GM12874 (cell line): ENCODE data around the gene GNG13.

Experiments
- CTCF ChIP-seq: IDR thresholded peaks from 2 replicates; pipeline ENCODE4 v1.5.1; 2011; ENCODE audit warnings: low read depth, mild to moderate bottlenecking, control low read depth, low read length, moderate library complexity; ENCODE audit not compliant: insufficient read depth

The GNG13 gene

DNA sequence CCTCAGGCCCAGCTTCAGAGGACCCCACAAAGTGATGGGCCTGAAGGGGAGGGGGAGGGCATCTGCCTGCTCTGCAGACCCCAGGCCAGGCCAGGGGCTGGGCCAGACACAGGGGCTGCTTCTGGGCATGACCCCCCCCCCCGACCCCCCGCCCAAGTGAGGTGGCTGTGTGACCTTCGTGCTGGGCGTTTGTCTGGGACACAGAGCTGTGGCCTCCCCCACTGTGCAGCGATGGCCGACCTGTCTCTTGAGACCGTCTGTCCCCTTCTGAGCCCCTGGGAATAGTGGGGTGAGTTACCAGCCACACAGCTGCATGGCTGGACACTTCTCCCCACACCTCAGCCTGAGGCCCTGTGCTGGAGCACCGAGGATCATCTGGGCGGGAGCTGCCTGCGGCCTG, 34.8 kb upstream of the GNG13 start:
- no peak for TF ChIP-seq CTCF

DNA sequence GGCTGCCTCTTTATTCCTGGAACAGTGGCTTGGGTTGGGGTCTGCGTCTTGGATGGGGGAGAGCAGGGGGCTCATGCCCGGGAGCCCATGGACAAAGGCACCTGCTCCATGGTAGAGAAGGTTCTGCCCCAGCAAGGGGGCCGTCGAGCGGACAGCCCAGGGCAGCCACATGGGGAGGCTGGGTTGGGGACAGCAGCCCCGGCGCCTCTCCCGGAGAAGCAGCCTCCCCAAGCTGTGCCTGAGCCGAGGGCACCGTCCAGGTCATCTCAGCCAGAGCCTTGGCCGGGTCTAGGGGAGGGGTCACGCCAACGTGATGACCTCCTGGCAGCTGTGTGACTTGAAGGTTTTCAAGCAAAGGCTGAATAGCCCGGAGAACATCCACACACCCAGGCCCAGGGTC, 32.9 kb upstream of the GNG13 start:
- no peak for TF ChIP-seq CTCF

DNA sequence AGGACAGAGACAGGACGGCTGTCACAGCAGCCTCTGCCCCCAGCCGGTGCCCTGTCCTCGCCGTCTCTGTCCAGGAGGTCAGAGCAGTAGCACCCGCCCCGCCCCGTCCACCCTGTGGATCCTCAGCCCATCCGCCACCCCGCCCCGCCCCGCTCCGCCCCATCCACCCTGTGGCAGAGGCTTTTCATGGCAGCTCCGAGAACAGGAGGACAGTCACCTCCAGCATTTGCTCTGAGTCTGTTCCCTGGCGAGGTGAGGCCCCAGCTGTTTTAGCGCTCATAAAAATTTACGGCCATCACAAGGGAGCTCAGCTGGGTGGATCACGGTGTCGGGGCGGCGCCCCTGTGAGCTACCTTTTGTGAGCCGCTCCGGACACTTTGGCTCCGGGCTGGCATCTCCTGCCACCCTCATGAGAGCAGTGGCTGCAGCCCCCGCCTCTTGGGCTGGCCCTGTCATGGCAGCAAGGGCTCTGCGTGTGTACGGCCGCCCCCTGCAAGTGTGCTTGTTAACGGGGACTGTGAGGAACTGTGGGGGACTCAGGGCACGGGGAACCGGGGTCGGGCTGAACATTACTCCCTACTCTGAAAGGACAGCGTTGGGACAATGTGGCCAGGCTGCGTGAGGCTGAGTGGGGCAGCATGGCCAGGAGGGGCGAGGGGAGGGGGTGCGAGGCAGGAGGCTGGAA, 32.3 kb upstream of the GNG13 start:
- TF ChIP-seq CTCF: no peak

GRCh38 chr16:831571-832413, 31.3 kb upstream of the GNG13 start:
- no peak for TF ChIP-seq CTCF

GRCh38 chr16:830871-831570, 30.5 kb upstream of the GNG13 start:
- no peak for TF ChIP-seq CTCF

GRCh38 chr16:830107-830870, 29.8 kb upstream of the GNG13 start:
- no peak for TF ChIP-seq CTCF
